BLaER1 (cell line): ENCODE data around the gene CEACAM19.
A peak's percentile ranks its signal among the peaks of the same experiment; 100 is the strongest.

Source experiments
- H3K27ac ChIP-seq: shearing (Covaris generic); formaldehyde crosslinking; 2 replicates; pipeline ENCODE4 v1.8.1; 2022
- H3K27me3 ChIP-seq: shearing (Covaris generic); formaldehyde crosslinking; 2 replicates; pipeline ENCODE4 v1.8.1; 2022
- H3K36me3 ChIP-seq: shearing (Covaris generic); formaldehyde crosslinking; 2 replicates; pipeline ENCODE4 v1.8.1; 2022
- H3K4me1 ChIP-seq: shearing (Covaris generic); formaldehyde crosslinking; 2 replicates; pipeline ENCODE4 v1.8.1; 2022
- H3K4me2 ChIP-seq: shearing (Covaris generic); formaldehyde crosslinking; 2 replicates; pipeline ENCODE4 v1.8.1; 2022
- H3K4me3 ChIP-seq: shearing (Covaris generic); formaldehyde crosslinking; 2 replicates; pipeline ENCODE4 v1.8.1; 2022
- H3K9ac ChIP-seq: shearing (Covaris generic); formaldehyde crosslinking; 2 replicates; pipeline ENCODE4 v1.8.1; 2022
- H3K9me3 ChIP-seq: shearing (Covaris generic); formaldehyde crosslinking; 2 replicates; pipeline ENCODE4 v1.8.1; 2022
- H4K20me1 ChIP-seq: shearing (Covaris generic); formaldehyde crosslinking; 2 replicates; pipeline ENCODE4 v1.8.1; 2022
- Cebpa-rat ChIP-seq: shearing (Covaris generic); IDR thresholded peaks from 2 replicates; pipeline ENCODE4 v1.8.1; 2022

Gene CEACAM19

DNA sequence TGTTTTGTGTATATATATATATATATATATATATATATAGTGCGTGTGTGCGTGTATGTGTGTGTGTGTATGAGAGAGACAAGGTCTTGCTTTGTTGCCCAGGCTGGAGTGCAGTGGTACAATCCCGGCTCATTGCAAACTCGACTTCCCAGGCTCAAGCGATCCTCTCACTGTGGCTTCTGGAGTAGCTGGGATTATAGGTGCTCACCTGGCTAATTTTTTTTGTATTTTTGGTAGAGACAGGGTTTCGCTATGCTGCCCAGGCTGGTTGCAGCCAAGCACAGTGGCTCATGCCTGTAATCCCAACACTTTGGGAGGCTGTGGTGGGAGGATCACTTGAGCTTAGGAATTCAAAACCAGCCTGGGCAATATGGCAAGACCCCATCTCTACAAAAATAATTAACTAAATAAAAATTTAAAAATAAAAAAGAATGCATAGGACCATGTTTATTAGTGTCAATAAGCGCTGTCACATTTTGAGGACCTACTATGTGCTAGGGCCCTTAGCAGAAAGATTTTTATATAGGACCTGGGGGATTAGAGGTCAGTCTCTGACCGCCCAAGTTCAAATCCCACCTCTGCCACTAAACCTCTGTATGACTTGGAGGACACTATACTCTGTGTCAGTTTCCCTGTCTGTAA, 25.8 kb upstream of the CEACAM19 start:
- no peaks in the 10 kb centered on the region for H3K4me1 ChIP-seq
- no peaks in the 10 kb centered on the region for H3K27me3 ChIP-seq
- no peak overlapping the region for H3K9ac ChIP-seq
- no peak overlapping the region for H3K4me2 ChIP-seq
- TF ChIP-seq Cebpa-rat: no peak
- no peaks in the 10 kb centered on the region for H3K9me3 ChIP-seq
- H3K4me3 ChIP-seq: no peak overlapping the region
- no peaks in the 10 kb centered on the region for H4K20me1 ChIP-seq
- H3K27ac ChIP-seq: no peak overlapping the region
- H3K36me3 ChIP-seq: peaks cover 12% of the 10 kb centered on the region; the same call in 1 of the 2 replicates

DNA sequence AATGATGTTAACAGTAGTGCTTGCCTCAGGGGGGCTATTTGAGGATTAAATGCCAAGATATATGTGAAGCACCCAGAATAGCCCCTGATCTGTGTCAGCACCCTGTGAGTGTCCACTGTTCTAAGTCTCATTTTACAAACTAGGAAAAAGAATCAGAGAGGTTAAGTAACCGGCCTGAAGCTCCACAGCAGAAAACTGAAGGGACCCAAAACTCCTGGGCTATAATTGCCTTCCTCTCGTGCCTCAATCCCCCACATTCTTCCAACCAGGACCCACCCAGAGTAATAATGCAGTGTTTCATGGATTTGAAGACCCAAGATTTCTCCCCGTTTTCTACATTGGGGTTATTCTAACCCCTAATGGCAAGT, 25.2 kb upstream of the CEACAM19 start:
- H3K4me3 ChIP-seq: no peak overlapping the region
- no peak for TF ChIP-seq Cebpa-rat
- no peak overlapping the region for H3K4me2 ChIP-seq

DNA sequence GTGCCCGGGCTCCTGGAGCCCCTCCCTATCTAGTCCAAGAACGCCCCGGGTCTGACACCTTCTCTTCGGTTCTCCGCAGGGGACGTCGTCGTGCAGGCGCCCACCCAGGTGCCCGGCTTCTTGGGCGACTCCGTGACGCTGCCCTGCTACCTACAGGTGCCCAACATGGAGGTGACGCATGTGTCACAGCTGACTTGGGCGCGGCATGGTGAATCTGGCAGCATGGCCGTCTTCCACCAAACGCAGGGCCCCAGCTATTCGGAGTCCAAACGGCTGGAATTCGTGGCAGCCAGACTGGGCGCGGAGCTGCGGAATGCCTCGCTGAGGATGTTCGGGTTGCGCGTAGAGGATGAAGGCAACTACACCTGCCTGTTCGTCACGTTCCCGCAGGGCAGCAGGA, 24.1 kb upstream of the CEACAM19 start:
- no peak overlapping the region for H3K9ac ChIP-seq
- no peak overlapping the region for H3K27ac ChIP-seq
- H3K4me1 ChIP-seq: no peaks in the 10 kb centered on the region
- TF ChIP-seq Cebpa-rat: no peak
- no peaks in the 10 kb centered on the region for H3K9me3 ChIP-seq
- H3K4me2 ChIP-seq: no peak overlapping the region
- peaks cover 18% of the 10 kb centered on the region; the same call in 1 of the 2 replicates for H3K36me3 ChIP-seq
- no peaks in the 10 kb centered on the region for H4K20me1 ChIP-seq
- H3K4me3 ChIP-seq: no peak overlapping the region
- no peaks in the 10 kb centered on the region for H3K27me3 ChIP-seq

More for the DNA sequence above, 25.2 kb upstream of the CEACAM19 start:
- Histone ChIP-seq H4K20me1 (no peaks in the 10 kb centered on the region), H3K27me3 (no peaks in the 10 kb centered on the region), H3K27ac (no peak overlapping the region), H3K9ac (no peak overlapping the region), H3K36me3 (peaks cover 17% of the 10 kb centered on the region; the same call in 1 of the 2 replicates), H3K9me3 (no peaks in the 10 kb centered on the region), H3K4me1 (no peaks in the 10 kb centered on the region)

DNA sequence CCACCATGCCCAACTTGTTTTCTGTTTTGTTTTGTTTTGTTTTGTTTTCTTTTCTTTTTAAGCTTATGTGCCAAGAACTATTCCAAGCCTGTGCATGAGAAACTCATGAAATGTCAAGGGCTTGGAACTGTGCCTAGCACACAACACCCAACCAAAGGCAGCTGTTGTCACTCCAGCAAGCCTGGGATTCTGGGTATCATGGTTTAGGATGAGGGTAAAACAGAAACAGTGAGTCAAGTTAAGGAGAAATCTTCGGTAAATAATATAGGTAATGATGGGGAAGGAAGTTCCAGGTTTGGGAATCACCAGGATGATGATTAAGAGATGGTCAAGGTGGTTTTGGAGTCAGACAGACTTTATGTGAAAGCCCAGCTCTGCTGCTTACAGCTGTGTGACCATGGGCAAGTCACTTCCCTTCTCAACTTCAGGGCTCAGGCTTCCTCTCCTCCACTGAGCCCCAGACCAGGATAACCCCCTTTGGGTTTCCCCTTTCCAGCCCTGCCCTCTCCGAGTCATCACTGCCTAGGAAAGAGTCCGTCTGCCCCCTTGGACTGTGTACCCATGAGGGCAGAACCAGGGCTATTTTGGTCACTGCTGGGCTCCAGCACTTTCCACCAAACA, 22.5 kb upstream of the CEACAM19 start:
- Histone ChIP-seq H3K4me2 (no peak overlapping the region), H3K27ac (no peak overlapping the region)

DNA sequence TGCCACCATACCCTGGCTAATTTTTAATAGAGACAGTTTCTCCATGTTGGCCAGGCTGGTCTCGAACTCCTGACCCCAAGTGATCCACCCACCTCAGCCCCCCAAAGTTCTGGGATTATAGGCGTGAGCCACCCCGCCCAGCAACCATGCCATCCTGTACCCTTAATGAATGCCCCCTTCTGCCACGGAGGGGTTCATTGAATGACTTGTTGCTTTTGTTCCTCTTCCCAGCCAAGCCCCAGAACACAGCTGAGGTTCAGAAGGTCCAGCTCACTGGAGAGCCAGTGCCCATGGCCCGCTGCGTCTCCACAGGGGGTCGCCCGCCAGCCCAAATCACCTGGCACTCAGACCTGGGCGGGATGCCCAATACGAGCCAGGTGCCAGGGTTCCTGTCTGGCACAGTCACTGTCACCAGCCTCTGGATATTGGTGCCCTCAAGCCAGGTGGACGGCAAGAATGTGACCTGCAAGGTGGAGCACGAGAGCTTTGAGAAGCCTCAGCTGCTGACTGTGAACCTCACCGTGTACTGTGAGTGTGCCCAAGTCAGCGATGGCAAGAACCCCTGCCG, 21.6 kb upstream of the CEACAM19 start:
- Histone ChIP-seq H3K9ac (no peak overlapping the region), H3K4me3 (no peak overlapping the region), H3K27ac (no peak overlapping the region), H3K9me3 (no peaks in the 10 kb centered on the region), H3K27me3 (no peaks in the 10 kb centered on the region), H3K4me2 (no peak overlapping the region), H3K36me3 (peaks cover 23% of the 10 kb centered on the region; the same call in 1 of the 2 replicates), H3K4me1 (peaks cover 14% of the 10 kb centered on the region), H4K20me1 (no peaks in the 10 kb centered on the region)
- TF ChIP-seq Cebpa-rat: no peak

More for the DNA sequence above, 22.5 kb upstream of the CEACAM19 start:
- Histone ChIP-seq H4K20me1 (no peaks in the 10 kb centered on the region), H3K9me3 (no peaks in the 10 kb centered on the region), H3K27me3 (no peaks in the 10 kb centered on the region), H3K4me3 (no peak overlapping the region), H3K4me1 (peaks cover 5% of the 10 kb centered on the region), H3K36me3 (peaks cover 23% of the 10 kb centered on the region; the same call in 1 of the 2 replicates), H3K9ac (no peak overlapping the region)
- no peak for TF ChIP-seq Cebpa-rat

DNA sequence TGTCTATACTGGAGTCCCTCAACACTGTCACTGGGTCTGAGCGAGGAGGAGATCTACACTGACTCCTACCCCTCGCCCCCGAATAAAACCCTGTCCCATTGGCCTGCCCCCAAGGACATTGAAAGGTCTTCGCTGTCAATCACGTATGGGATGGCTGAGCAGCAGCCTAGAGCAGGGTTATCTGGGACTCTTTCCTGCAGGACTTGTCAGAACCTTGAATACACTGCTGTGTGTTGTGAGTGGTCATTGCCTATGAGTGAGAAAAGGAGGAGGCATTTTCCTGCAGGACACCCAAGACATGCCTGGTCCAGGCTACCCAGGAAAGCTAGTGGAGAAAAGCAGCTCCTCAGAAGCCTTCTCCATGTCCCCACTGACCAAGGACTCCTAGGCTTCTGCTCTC, 17.9 kb upstream of the CEACAM19 start:
- Histone ChIP-seq H3K9ac (0 out of 2 replicates have a peak overlapping the region, but pooled peaks have one; percentile 15), H3K4me2 (peak overlapping the region; percentile 50; the same call in 1 of the 2 replicates), H3K27ac (peak overlapping the region; percentile 72), H3K36me3 (peaks cover 34% of the 10 kb centered on the region), H3K9me3 (no peaks in the 10 kb centered on the region), H3K4me1 (peaks cover 24% of the 10 kb centered on the region), H3K4me3 (no peak overlapping the region), H3K27me3 (no peaks in the 10 kb centered on the region), H4K20me1 (no peaks in the 10 kb centered on the region)
- TF ChIP-seq Cebpa-rat: no peak

DNA sequence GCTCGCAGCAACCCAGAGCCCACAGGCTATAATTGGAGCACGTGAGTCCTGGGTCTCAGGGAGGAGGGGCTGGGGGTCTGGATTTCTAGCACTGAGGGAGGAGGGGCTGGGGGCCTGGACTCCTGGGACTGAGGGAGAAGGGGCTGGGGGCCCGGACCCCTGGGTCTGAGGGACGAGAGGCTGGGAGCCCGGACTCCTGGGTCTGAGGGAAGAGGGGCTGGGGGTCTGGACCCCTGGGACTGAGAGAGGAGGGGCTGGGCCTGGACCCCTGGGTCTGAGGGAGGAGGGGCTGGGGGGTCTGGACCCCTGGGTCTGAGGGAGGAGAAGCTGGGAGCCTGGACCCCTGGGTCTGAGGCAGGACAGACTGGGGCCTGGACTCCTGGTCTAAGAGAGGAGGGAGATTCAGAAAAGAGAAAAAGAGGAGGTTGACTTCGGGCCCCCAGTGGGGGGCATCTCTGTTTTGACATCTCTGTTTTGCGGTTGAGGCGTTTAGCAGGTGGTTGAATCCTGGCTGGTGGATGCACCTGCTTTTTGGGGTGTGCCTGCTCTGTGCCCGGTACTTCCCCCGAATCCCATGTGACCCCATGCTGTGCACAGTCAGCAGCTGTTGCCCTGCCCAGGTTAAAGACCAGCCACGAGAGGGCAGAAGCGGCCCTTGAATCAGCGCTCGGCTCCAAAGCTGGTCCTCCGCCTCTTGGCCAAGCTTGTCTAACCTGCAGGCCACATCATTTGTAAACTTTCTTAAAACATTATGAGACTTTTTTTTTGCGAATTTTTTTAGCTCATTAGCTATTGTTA, 17.1 kb upstream of the CEACAM19 start:
- no peaks in the 10 kb centered on the region for H3K9me3 ChIP-seq
- no peaks in the 10 kb centered on the region for H3K27me3 ChIP-seq
- peaks cover 43% of the 10 kb centered on the region for H3K36me3 ChIP-seq
- no peaks in the 10 kb centered on the region for H4K20me1 ChIP-seq
- TF ChIP-seq Cebpa-rat: no peak
- peak overlapping the region; percentile 50 for H3K4me2 ChIP-seq
- peak overlapping the region; percentile 53; the same call in 1 of the 2 replicates for H3K9ac ChIP-seq
- peak overlapping the region; percentile 72 for H3K27ac ChIP-seq
- H3K4me1 ChIP-seq: peaks cover 24% of the 10 kb centered on the region
- H3K4me3 ChIP-seq: no peak overlapping the region

DNA sequence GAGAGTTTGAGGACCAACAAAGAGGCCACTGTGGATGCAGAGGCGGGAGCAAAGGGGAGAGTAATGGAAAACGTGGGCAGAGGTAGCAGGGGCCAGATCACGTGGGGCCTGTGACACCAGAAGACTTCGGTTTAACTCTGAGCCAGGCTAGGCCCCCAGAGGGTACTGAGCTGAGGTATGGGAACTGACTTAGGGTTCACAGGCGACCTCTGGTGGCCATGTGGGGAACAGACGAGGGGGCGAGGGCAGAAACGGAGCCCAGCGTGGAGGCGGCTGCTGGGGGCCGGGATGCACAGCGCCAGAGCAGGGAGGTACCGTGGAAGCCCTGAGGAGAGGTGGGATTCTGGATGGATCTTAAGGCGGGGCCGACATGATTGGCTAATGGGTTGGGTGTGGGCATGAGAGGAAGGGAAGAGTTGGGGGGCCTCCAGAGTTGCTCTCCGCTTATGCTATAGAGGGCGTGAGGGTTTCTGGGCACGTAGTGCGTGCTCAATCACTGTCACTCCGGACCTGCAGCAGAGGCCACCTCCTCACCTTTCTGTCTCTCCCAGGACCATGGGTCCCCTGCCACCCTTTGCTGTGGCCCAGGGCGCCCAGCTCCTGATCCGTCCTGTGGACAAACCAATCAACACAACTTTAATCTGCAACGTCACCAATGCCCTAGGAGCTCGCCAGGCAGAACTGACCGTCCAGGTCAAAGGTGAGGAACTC, 13.9 kb upstream of the CEACAM19 start:
- no peak overlapping the region for H3K4me2 ChIP-seq
- H3K36me3 ChIP-seq: peaks cover 49% of the 10 kb centered on the region
- H3K4me3 ChIP-seq: no peak overlapping the region
- H3K27me3 ChIP-seq: no peaks in the 10 kb centered on the region
- no peak overlapping the region for H3K27ac ChIP-seq
- H3K4me1 ChIP-seq: peaks cover 24% of the 10 kb centered on the region
- TF ChIP-seq Cebpa-rat: no peak
- H3K9me3 ChIP-seq: no peaks in the 10 kb centered on the region
- no peaks in the 10 kb centered on the region for H4K20me1 ChIP-seq
- H3K9ac ChIP-seq: no peak overlapping the region

DNA sequence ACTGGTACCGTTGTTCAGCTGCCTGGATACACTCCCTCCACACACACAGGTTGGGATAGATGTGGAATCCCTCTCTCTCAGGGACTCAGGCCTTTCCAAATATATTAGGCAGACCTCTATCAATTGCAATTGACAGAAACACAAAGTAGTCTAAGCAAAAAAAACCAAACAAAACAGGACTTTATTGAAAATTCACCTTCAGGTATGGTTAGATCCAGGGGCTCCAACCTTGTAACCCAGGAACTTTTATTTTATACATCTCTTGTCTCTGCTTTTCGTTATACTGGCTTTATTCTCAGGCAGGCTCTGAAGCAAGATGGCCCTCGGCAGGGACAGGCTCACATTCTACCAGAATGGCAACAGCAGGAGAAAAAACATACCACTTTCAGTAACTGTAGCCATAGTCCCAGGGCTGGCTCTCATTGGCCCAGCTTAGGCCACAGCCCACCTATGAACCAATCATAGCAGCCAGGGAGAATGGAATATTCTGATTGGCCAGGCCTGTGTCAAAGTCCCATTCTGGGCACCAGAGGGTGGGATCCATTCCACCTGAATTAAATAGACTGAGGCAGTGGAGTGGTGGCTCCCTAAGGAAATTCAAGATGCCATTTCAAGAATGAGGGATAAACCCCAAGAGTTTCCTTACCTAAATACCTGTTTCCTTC, 13.1 kb upstream of the CEACAM19 start:
- Histone ChIP-seq H3K9me3 (no peaks in the 10 kb centered on the region), H3K36me3 (peaks cover 54% of the 10 kb centered on the region), H3K4me1 (peaks cover 24% of the 10 kb centered on the region), H4K20me1 (no peaks in the 10 kb centered on the region), H3K4me3 (no peak overlapping the region), H3K4me2 (no peak overlapping the region), H3K9ac (no peak overlapping the region), H3K27me3 (no peaks in the 10 kb centered on the region), H3K27ac (no peak overlapping the region)
- TF ChIP-seq Cebpa-rat: no peak
